Keratinocyte (primary cell): ENCODE data around the gene OR2T5.
"Not testable (repeated sequence)": the region's sequence is repeated elsewhere in the genome, so short reads cannot be mapped to it uniquely, and the experiment has no call there.

Experiments used
- CTCF ChIP-seq, 3 experiments: IDR thresholded peaks in 1 of 3; conservative IDR thresholded peaks in 1 of 3; optimal IDR thresholded peaks in 1 of 3; 2 replicates in 2 of 3; 3 replicates in 1 of 3; pipeline versions ENCODE3 to v1.5.1; 2011; ENCODE audit warnings: low read length in 3 of 3, mild to moderate bottlenecking in 3 of 3, moderate library complexity in 2 of 3, control low read depth in 1 of 3, inconsistent platforms in 1 of 3; ENCODE audit not compliant: insufficient read depth in 2 of 3; ENCODE audit errors: extremely low read depth in 1 of 3
- EZH2 ChIP-seq: IDR thresholded peaks from one replicate; pipeline ENCODE4 v1.6.1; 2012; ENCODE audit warnings: inconsistent platforms, mild to moderate bottlenecking, low read length, moderate library complexity

- not testable (repeated sequence) for TF ChIP-seq CTCF (optimal IDR thresholded peaks at IDR 0.05 in 1 of 3, IDR thresholded peaks at IDR 0.05 in 1 of 3, conservative IDR thresholded peaks at IDR 0.05 in 1 of 3; ENCODE audit: extremely low read depth in 1 of 3, insufficient read depth in 2 of 3, low read length in 3 of 3); EZH2
Observed at GRCh38 chr1:248453619-248454018, 34.8 kb upstream of the OR2T5 start.
